ENCODE results near the gene MAP2K7.

DNA sequence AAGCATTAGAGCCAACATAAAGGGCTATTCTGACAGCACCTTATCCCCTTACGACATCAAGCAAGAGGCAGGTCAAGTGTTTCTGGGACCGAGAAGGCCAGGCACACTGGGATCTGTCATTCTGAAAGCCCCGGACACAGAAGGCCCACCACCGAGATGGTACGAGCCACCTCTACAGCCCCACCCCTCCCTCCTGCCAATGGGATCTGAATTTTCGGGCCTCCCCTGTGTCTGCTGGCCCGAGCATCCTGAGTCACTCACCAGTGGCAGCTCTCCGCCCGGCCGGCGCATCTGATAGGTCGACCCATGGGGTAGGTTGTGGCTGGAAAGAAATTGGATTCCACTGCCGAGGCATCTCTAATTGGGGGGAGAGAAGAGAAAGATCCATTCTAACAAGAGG is 37.2 kb downstream of the MAP2K7 start:
- TF ChIP-seq CTCF (conservative IDR thresholded peaks at IDR 0.05) (no peak), ZFX (IDR thresholded peaks at IDR 0.05) (no peak)
